H1 (cell line): ENCODE measurements around the gene ZNF189. TPM values are rescaled to one million over a fixed set of nuclear protein-coding genes. Genes with fewer than 3 reads are reported as not detected.

Experiments
- CTCF ChIA-PET: fragments of 300-600 bp; sonication (Branson Sonifier 250); formaldehyde crosslinking; loops from one replicate; lab custom pipeline; 2021; ENCODE audit not compliant: partially characterized antibody; lab: Charles Lee
- POLR2A ChIA-PET: fragments of 300-600 bp; sonication (Branson Sonifier 250); formaldehyde crosslinking; loops from one replicate; lab custom pipeline; 2021; ENCODE audit warnings: inconsistent platforms; ENCODE audit not compliant: partially characterized antibody; lab: Charles Lee
- DNase-seq, 2 experiments: peaks; one replicate each; pipeline versions ENCODE4 v3.0.0 to v3.0.0-alpha.2; 2010 to 2022; ENCODE audit warnings: low spot score in 2 of 2, low read depth in 1 of 2, mixed read lengths in 1 of 2
- FAIRE-seq: peaks from 2 replicates; lab custom pipeline; 2011; peaks lifted over from hg19 to GRCh38; lab: Jason Lieb, UNC
- H2AFZ ChIP-seq: 2 replicates; pipeline ENCODE4 v1.8.1; 2012; ENCODE audit warnings: low read length, inconsistent platforms
- H2AK5ac ChIP-seq: 2 replicates; pipeline ENCODE4 v1.6.1; 2013; ENCODE audit warnings: low read depth, low read length
- H2BK120ac ChIP-seq: replicated peaks from 2 replicates; pipeline ENCODE3; 2013; ENCODE audit warnings: low read depth, low read length, inconsistent platforms
- H2BK12ac ChIP-seq: 2 replicates; pipeline ENCODE4 v1.6.1; 2013; ENCODE audit warnings: low read depth, low read length
- H2BK15ac ChIP-seq: 2 replicates; pipeline ENCODE4 v1.6.1; 2013; ENCODE audit warnings: low read length
- H2BK20ac ChIP-seq: 2 replicates; pipeline ENCODE4 v1.6.1; 2013; ENCODE audit warnings: low read length
- H2BK5ac ChIP-seq: 2 replicates; pipeline ENCODE4 v1.6.1; 2013; ENCODE audit warnings: low read depth, low read length
- H3K14ac ChIP-seq: 2 replicates; pipeline ENCODE4 v1.6.1; 2013; ENCODE audit warnings: inconsistent platforms; ENCODE audit not compliant: insufficient read length
- H3K18ac ChIP-seq: 2 replicates; pipeline ENCODE4 v1.6.1; 2013; ENCODE audit warnings: low read length; ENCODE audit errors: extremely low read depth
- H3K23ac ChIP-seq: 2 replicates; pipeline ENCODE4 v1.6.1; 2013; ENCODE audit warnings: inconsistent platforms; ENCODE audit not compliant: insufficient read length
- H3K23me2 ChIP-seq: 2 replicates; pipeline ENCODE4 v1.6.1; 2013; ENCODE audit warnings: low read depth, low read length
- H3K27ac ChIP-seq: 2 replicates; pipeline ENCODE4 v1.6.1; 2011; ENCODE audit warnings: low read depth, low read length, inconsistent platforms
- H3K27me3 ChIP-seq, 4 experiments: replicated peaks in 1 of 4; 1 replicate in 1 of 4; 2 replicates in 3 of 4; pipeline versions ENCODE4 v1.6.1 to v1.8.1; 2011 to 2013; ENCODE audit warnings: low read length in 3 of 4, mild to moderate bottlenecking in 3 of 4, inconsistent platforms in 2 of 4, mixed read lengths in 2 of 4, moderate library complexity in 1 of 4; ENCODE audit not compliant: control insufficient read depth in 3 of 4, insufficient read depth in 3 of 4; ENCODE audit errors: extremely low read depth in 1 of 4
- H3K36me3 ChIP-seq, 4 experiments: 2 replicates each; pipeline versions ENCODE4 v1.6.1 to v1.8.1; 2011 to 2013; ENCODE audit warnings: mild to moderate bottlenecking in 4 of 4, low read length in 3 of 4, moderate library complexity in 2 of 4, control low read depth in 1 of 4, inconsistent platforms in 1 of 4; ENCODE audit not compliant: insufficient read depth in 4 of 4, control insufficient read depth in 2 of 4
- H3K4ac ChIP-seq: replicated peaks from 2 replicates; pipeline ENCODE3; 2013; ENCODE audit warnings: low read length, low read depth, mixed read lengths, inconsistent platforms; ENCODE audit not compliant: insufficient read length
- H3K4me1 ChIP-seq, 4 experiments: replicated peaks in 1 of 4; 1 replicate in 1 of 4; 2 replicates in 3 of 4; pipeline versions ENCODE4 v1.6.1 to v1.8.1; 2011 to 2013; ENCODE audit warnings: low read length in 3 of 4, inconsistent platforms in 2 of 4, mixed read lengths in 1 of 4; ENCODE audit not compliant: insufficient read depth in 4 of 4, control insufficient read depth in 3 of 4
- H3K4me2 ChIP-seq, 2 experiments: 2 replicates each; pipeline versions ENCODE4 v1.6.1 to v1.8.1; 2011 to 2013; ENCODE audit warnings: low read depth in 2 of 2, low read length in 2 of 2, control low read depth in 1 of 2, inconsistent platforms in 1 of 2, mild to moderate bottlenecking in 1 of 2; ENCODE audit not compliant: insufficient read depth in 1 of 2
- H3K4me3 ChIP-seq, 4 experiments: fragments of 200-600, 300-600 bp in 1 of 4; sonication (generic), shearing (Covaris generic), sonication (Bioruptor Twin) in 1 of 4; 2 replicates each; pipeline versions ENCODE4 v1.5.1 to v1.8.1; 2011 to 2016; ENCODE audit warnings: low read length in 4 of 4, low read depth in 3 of 4, control low read depth in 2 of 4, inconsistent platforms in 2 of 4, mild to moderate bottlenecking in 2 of 4, mixed read lengths in 1 of 4, moderate library complexity in 1 of 4; ENCODE audit not compliant: insufficient read depth in 2 of 4; ENCODE audit errors: extremely low read depth in 1 of 4
- H3K56ac ChIP-seq: replicated peaks from 2 replicates; pipeline ENCODE3; 2013; ENCODE audit warnings: low read depth, mild to moderate bottlenecking, mixed read lengths, low read length, inconsistent platforms; ENCODE audit not compliant: insufficient read length
- H3K79me1 ChIP-seq: 2 replicates; pipeline ENCODE4 v1.6.1; 2013; ENCODE audit warnings: low read depth, low read length, control low read depth
- H3K79me2 ChIP-seq, 2 experiments: 2 replicates each; pipeline versions ENCODE4 v1.6.1 to v1.8.1; 2012 to 2013; ENCODE audit warnings: low read length in 2 of 2, mild to moderate bottlenecking in 2 of 2, inconsistent platforms in 1 of 2; ENCODE audit not compliant: insufficient read depth in 2 of 2, control insufficient read depth in 1 of 2
- H3K9ac ChIP-seq, 4 experiments: replicated peaks in 1 of 4; 1 replicate in 1 of 4; 2 replicates in 3 of 4; pipeline versions ENCODE4 v1.6.1 to v1.8.1; 2011 to 2013; ENCODE audit warnings: low read depth in 3 of 4, low read length in 3 of 4, control low read depth in 2 of 4, mild to moderate bottlenecking in 2 of 4, moderate library complexity in 2 of 4, inconsistent platforms in 1 of 4; ENCODE audit errors: extremely low read depth in 1 of 4
- H3K9me3 ChIP-seq, 2 experiments: 2 replicates each; pipeline versions ENCODE4 v1.6.1 to v1.8.1; 2012 to 2013; ENCODE audit warnings: mild to moderate bottlenecking in 2 of 2, moderate library complexity in 2 of 2, control low read depth in 1 of 2, inconsistent platforms in 1 of 2, low read depth in 1 of 2, low read length in 1 of 2, mixed read lengths in 1 of 2; ENCODE audit not compliant: insufficient read depth in 2 of 2
- H4K20me1 ChIP-seq, 2 experiments: replicated peaks in 1 of 2; 2 replicates each; pipeline versions ENCODE3 to v1.8.1; 2011 to 2013; ENCODE audit warnings: inconsistent platforms in 2 of 2, low read length in 2 of 2, mild to moderate bottlenecking in 1 of 2; ENCODE audit not compliant: insufficient read depth in 2 of 2, control insufficient read depth in 1 of 2
- H4K5ac ChIP-seq: 2 replicates; pipeline ENCODE4 v1.6.1; 2013; ENCODE audit warnings: low read length, low read depth, mixed read lengths, inconsistent platforms; ENCODE audit not compliant: insufficient read length
- H4K8ac ChIP-seq: 2 replicates; pipeline ENCODE4 v1.8.0; 2013; ENCODE audit warnings: mild to moderate bottlenecking, moderate library complexity, low read length, inconsistent platforms; ENCODE audit not compliant: insufficient read depth; ENCODE audit errors: extremely low read depth
- H4K91ac ChIP-seq: replicated peaks from 2 replicates; pipeline ENCODE3; 2013; ENCODE audit warnings: low read length, mixed read lengths, inconsistent platforms; ENCODE audit not compliant: insufficient read length
- ASH2L ChIP-seq: fragments of 200-600, 300-600 bp; sonication (generic); IDR thresholded peaks from one replicate; pipeline ENCODE4 v1.7.1; 2017; ENCODE audit warnings: low read length
- CBX5 ChIP-seq: fragments of 300-800, 300-1000 bp; sonication (generic); IDR thresholded peaks from 2 replicates; pipeline ENCODE4 v1.7.1; 2016; ENCODE audit warnings: antibody characterized with exemption, low read length, low read depth
- CHD1 ChIP-seq: IDR thresholded peaks from 2 replicates; pipeline ENCODE4 v1.6.1; 2012; ENCODE audit warnings: low read depth, low read length, improper control_type of control experiment
- CHD2 ChIP-seq: IDR thresholded peaks from 2 replicates; pipeline ENCODE4 v1.6.1; 2012; ENCODE audit warnings: low read length, improper control_type of control experiment
- HDAC6 ChIP-seq: IDR thresholded peaks from one replicate; pipeline ENCODE4 v1.7.1; 2012; ENCODE audit warnings: low read depth, mild to moderate bottlenecking, inconsistent platforms, low read length, moderate library complexity
- PHF8 ChIP-seq: fragments of 200-600 bp; sonication (generic); conservative IDR thresholded peaks from 2 replicates; pipeline ENCODE4 v1.7.1; 2012; ENCODE audit warnings: low read depth, mild to moderate bottlenecking, inconsistent platforms, low read length, moderate library complexity
- POLR2AphosphoS5 ChIP-seq: IDR thresholded peaks from 2 replicates; pipeline ENCODE4 v1.6.1; 2011; ENCODE audit warnings: low read depth, low read length
- RBBP5 ChIP-seq: IDR thresholded peaks from 2 replicates; pipeline ENCODE4 v1.7.1; 2012; ENCODE audit warnings: low read depth, mild to moderate bottlenecking, inconsistent platforms, low read length, moderate library complexity, borderline replicate concordance
- RFX5 ChIP-seq: IDR thresholded peaks from 2 replicates; pipeline ENCODE4 v1.6.1; 2011; ENCODE audit warnings: low read depth, low read length, improper control_type of control experiment, borderline replicate concordance
- SIN3A ChIP-seq, 2 experiments: IDR thresholded peaks in 1 of 2; conservative IDR thresholded peaks in 1 of 2; 2 replicates each; pipeline ENCODE4 v1.6.1; 2011 to 2012; ENCODE audit warnings: low read length in 2 of 2, improper control_type of control experiment in 1 of 2, low read depth in 1 of 2, mild to moderate bottlenecking in 1 of 2
- SIX5 ChIP-seq: IDR thresholded peaks from 2 replicates; pipeline ENCODE4 v1.6.1; 2011; ENCODE audit warnings: mild to moderate bottlenecking, low read depth, low read length
- TAF1 ChIP-seq: IDR thresholded peaks from 2 replicates; pipeline ENCODE4 v1.6.1; 2011; ENCODE audit warnings: mild to moderate bottlenecking, low read depth, low read length
- TEAD4 ChIP-seq: IDR thresholded peaks from 2 replicates; pipeline ENCODE4 v1.6.1; 2012; ENCODE audit warnings: low read depth, low read length, inconsistent platforms, mixed read lengths
- WGBS, 2 experiments: shearing (Covaris generic) in 1 of 2; methylation state at CpG; one replicate each; pipeline versions ENCODE4 v1.1.6 to v1.1.7; 2013 to 2015; ENCODE audit warnings: low lambda C conversion rate in 2 of 2, mixed read lengths in 2 of 2, inconsistent platforms in 1 of 2, low coverage in 1 of 2, missing lambda C conversion rate in 1 of 2; ENCODE audit not compliant: insufficient replicate concordance in 2 of 2, insufficient coverage in 1 of 2, insufficient read length in 1 of 2; ENCODE audit errors: extremely low coverage in 1 of 2, missing lambda C conversion rate in 1 of 2; 5-methylcytosine and 5-hydroxymethylcytosine counted together
- polyA plus RNA-seq, 7 experiments: library from polyadenylated mRNA; depleted of rRNA in 3 of 7; stranded (reverse) in 5 of 7; unstranded in 2 of 7; fragments of >200 nt in 5 of 7; fragments of 200-250 nt in 2 of 7; gene quantifications; 1 replicate in 5 of 7; 2 replicates in 1 of 7; 4 replicates in 1 of 7; pipeline versions ENCODE4 v1.2.1 to v1.2.3, GENCODE V29; 2011 to 2013; ENCODE audit warnings: missing spikeins in 2 of 7, mixed read lengths in 2 of 7
- total RNA-seq: library from RNA; stranded (reverse); fragmentation: NEBNext Ultra II Directional; extraction: Animal tissue kit (Norgen Biotek cat#: 25700); gene quantifications from 2 replicates; pipeline ENCODE4 v1.2.1, GENCODE V29; 2021
- TF ChIP-seq, protein P1 (sequence below): IDR thresholded peaks from 2 replicates; pipeline ENCODE4 v1.6.1; 2012; ENCODE audit warnings: inconsistent platforms

Gene ZNF189
- total and polyA plus RNA-seq, 2 of the 8 experiments (the other 6 are each of a cell fraction or from before 2014, with no cell fraction given), result 1.9 to 12.3 TPM

- WGBS, 2 experiments, result 66% methylated on average over 2 of the region's 2 CpGs; no CpG with 5 or more reads in 1 of the 2 experiments
- TF ChIP-seq POLR2AphosphoS5 (no peak), PHF8 (no peak), SIN3A (conservative IDR thresholded peaks at IDR 0.05 in 1 of 2, IDR thresholded peaks at IDR 0.05 in 1 of 2; ENCODE audit: low read depth in 1 of 2, low read length in 2 of 2) (no peak), CBX5 (no peak), SIX5 (no peak), RBBP5 (no peak), TEAD4 (no peak), CHD2 (no peak), ASH2L (no peak), HDAC6 (no peak), RFX5 (no peak), CHD1 (no peak), TAF1 (no peak)
- TF ChIP-seq, protein P1, sequence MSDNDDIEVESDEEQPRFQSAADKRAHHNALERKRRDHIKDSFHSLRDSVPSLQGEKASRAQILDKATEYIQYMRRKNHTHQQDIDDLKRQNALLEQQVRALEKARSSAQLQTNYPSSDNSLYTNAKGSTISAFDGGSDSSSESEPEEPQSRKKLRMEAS, result no peak
Observed at GRCh38 chr9:101369884-101370531, 28.6 kb upstream of the ZNF189 start.

More at GRCh38 chr9:101369884-101370531, 28.6 kb upstream of the ZNF189 start:
- Histone ChIP-seq H3K79me1 (no peaks in the 10 kb centered on the region), H3K4me2 (no peak overlapping the region), H2AK5ac (no peak overlapping the region), H3K18ac (no peak overlapping the region), H4K5ac (no peak overlapping the region), H4K91ac (no peak overlapping the region), H3K14ac (no peak overlapping the region), H2BK12ac (no peak overlapping the region), H3K79me2 (no peaks in the 10 kb centered on the region), H2AFZ (no peak overlapping the region), H3K9me3 (no peaks in the 10 kb centered on the region), H3K36me3 (no peaks in the 10 kb centered on the region), H4K8ac (no peak overlapping the region), H3K27ac (no peak overlapping the region), H3K4me3 (no peak overlapping the region), H3K23ac (no peak overlapping the region), H3K4me1 (no peaks in the 10 kb centered on the region; a peak in 1 of 7 replicates), H2BK120ac (no peak overlapping the region), H3K4ac (no peak overlapping the region), H2BK20ac (no peak overlapping the region), H3K27me3 (no peaks in the 10 kb centered on the region), H3K9ac (no peak overlapping the region), H3K56ac (no peak overlapping the region), H3K23me2 (no peaks in the 10 kb centered on the region), H2BK15ac (no peak overlapping the region), H2BK5ac (no peak overlapping the region), H4K20me1 (no peaks in the 10 kb centered on the region)
- DNase-seq (no peak), FAIRE-seq (no peak)
- POLR2A ChIA-PET, result interaction anchor here (1.4 kb wide), 1 partner anchor 13 kb away, joined by 4 read pairs; no protein-coding TSS in a partner anchor
- CTCF ChIA-PET, result interaction anchor here (1.0 to 2.5 kb wide), 4 partner anchors 14 to 231 kb away, joined by 3 to 21 read pairs (median 4); no protein-coding TSS in a partner anchor
